SK-N-SH treated with all-trans-retinoic acid at 6 μM for 48 hours (cell line): ENCODE data around the gene SFMBT2.
"Not testable (repeated sequence)": the region's sequence is repeated elsewhere in the genome, so short reads cannot be mapped to it uniquely, and the experiment has no call there.

ENCODE experiments used
- ATAC-seq: fragments of 200-7000 bp; cut with Tn5 transposase; 3 replicates; pipeline ENCODE4 v1.9.1; 2020; ENCODE audit warnings: mild to moderate bottlenecking, moderate library complexity
- BACH2 ChIP-seq: fragments of 250-450 bp; sonication (Bioruptor Pico); IDR thresholded peaks from 2 replicates; pipeline ENCODE4 v1.9.0; 2021; ENCODE audit warnings: mild to moderate bottlenecking, borderline replicate concordance
- CSDC2 ChIP-seq: fragments of 250-450 bp; sonication (Bioruptor Pico); IDR thresholded peaks from 2 replicates; pipeline ENCODE4 v1.5.0; 2020; ENCODE audit warnings: mild to moderate bottlenecking, moderate library complexity
- ESRRG ChIP-seq: fragments of 250-450 bp; sonication (Bioruptor Pico); IDR thresholded peaks from 2 replicates; pipeline ENCODE4 v1.6.1; 2021; ENCODE audit warnings: mild to moderate bottlenecking
- GLIS3 ChIP-seq: fragments of 250-450 bp; sonication (Bioruptor Pico); IDR thresholded peaks from 2 replicates; pipeline ENCODE4 v1.5.0; 2020; ENCODE audit warnings: mild to moderate bottlenecking, moderate library complexity
- OSR1 ChIP-seq: fragments of 250-450 bp; sonication (Bioruptor Pico); IDR thresholded peaks from 2 replicates; pipeline ENCODE4 v1.8.0; 2022; ENCODE audit warnings: moderate library complexity, mild to moderate bottlenecking, inconsistent platforms
- PPARA ChIP-seq: fragments of 250-450 bp; sonication (Bioruptor Pico); IDR thresholded peaks from 2 replicates; pipeline ENCODE4 v1.5.0; 2020; ENCODE audit warnings: mild to moderate bottlenecking, borderline replicate concordance
- RARB ChIP-seq: fragments of 250-450 bp; sonication (Bioruptor Pico); IDR thresholded peaks from 2 replicates; pipeline ENCODE4 v1.8.0; 2021; ENCODE audit warnings: mild to moderate bottlenecking, moderate library complexity
- SNAI2 ChIP-seq: fragments of 250-450 bp; sonication (Bioruptor Pico); IDR thresholded peaks from 2 replicates; pipeline ENCODE4 v1.5.0; 2020; ENCODE audit warnings: mild to moderate bottlenecking, moderate library complexity
- TCF4 ChIP-seq: fragments of 250-450 bp; sonication (Bioruptor Pico); IDR thresholded peaks from 2 replicates; pipeline ENCODE4 v1.8.0; 2021; ENCODE audit warnings: mild to moderate bottlenecking, moderate library complexity, borderline replicate concordance
- ZC3H10 ChIP-seq: fragments of 250-450 bp; sonication (Bioruptor Pico); IDR thresholded peaks from 2 replicates; pipeline ENCODE4 v1.5.1; 2021; ENCODE audit warnings: mild to moderate bottlenecking, moderate library complexity
- ZFP30 ChIP-seq: fragments of 450-650 bp; formaldehyde crosslinking; IDR thresholded peaks from 2 replicates; pipeline ENCODE4 v1.5.0; 2022; ENCODE audit warnings: mild to moderate bottlenecking, moderate library complexity
- ZNF565 ChIP-seq: fragments of 450-650 bp; formaldehyde crosslinking; conservative IDR thresholded peaks from 2 replicates; pipeline ENCODE4 v1.5.0; 2020; ENCODE audit warnings: low read depth, mild to moderate bottlenecking, moderate library complexity
- ZNF70 ChIP-seq: fragments of 450-650 bp; formaldehyde crosslinking; IDR thresholded peaks from 2 replicates; pipeline ENCODE4 v1.5.0; 2020; ENCODE audit warnings: mild to moderate bottlenecking, moderate library complexity
- ZNF8 ChIP-seq: fragments of 450-650 bp; formaldehyde crosslinking; IDR thresholded peaks from 2 replicates; pipeline ENCODE4 v1.5.0; 2020; ENCODE audit warnings: mild to moderate bottlenecking, moderate library complexity
- TF ChIP-seq, protein P1 (sequence below): fragments of 250-450 bp; sonication (Bioruptor Pico); IDR thresholded peaks from 2 replicates; pipeline ENCODE4 v1.8.0; 2020; ENCODE audit warnings: mild to moderate bottlenecking, moderate library complexity, borderline replicate concordance
- TF ChIP-seq, protein P2 (sequence below): fragments of 250-450 bp; sonication (Bioruptor Pico); IDR thresholded peaks from 2 replicates; pipeline ENCODE4 v1.8.0; 2021; ENCODE audit warnings: low read depth, mild to moderate bottlenecking, moderate library complexity, borderline replicate concordance
- TF ChIP-seq, protein P3 (sequence below): fragments of 250-450 bp; sonication (Bioruptor Pico); IDR thresholded peaks from 2 replicates; pipeline ENCODE4 v1.5.1; 2021; ENCODE audit warnings: mild to moderate bottlenecking, moderate library complexity
- TF ChIP-seq, protein P4 (sequence below): fragments of 250-450 bp; sonication (Bioruptor Pico); IDR thresholded peaks from 2 replicates; pipeline ENCODE4 v1.5.1; 2020; ENCODE audit warnings: low read depth, mild to moderate bottlenecking, moderate library complexity

Gene SFMBT2

DNA sequence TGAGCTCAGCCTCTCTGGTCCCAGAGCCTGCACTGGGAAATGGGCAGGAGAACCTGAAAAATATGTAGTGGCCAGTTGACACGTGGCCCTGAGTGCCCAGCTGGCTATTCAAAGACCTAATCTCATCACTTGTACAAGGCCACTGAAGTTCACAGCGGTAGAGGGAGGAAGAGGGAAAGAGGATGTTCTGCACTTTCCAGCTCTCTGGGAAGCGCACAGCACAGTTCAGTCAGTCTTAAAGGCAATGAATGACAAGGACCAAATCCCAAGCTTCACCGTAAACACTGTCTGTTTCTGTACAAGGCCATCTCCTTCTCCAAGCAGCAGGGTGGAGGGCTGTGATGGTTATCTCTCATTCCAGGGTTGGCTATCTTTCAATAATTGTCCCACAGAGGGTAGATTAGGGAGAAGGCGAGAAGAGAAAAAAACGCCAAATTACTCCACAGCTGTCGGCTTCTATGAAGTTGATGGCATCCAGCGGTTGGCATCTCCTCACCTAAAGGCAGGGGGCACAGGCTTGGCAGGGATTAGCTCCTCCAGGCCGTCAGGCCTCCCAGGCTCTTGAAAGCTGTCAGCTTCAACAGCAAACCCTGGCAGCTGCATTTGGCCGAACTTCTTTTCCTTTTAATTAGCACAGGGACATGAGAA lies 10.6 kb downstream of the SFMBT2 start (continued):
- TF ChIP-seq ZFP30 (CRISPR knock-in tag) = no peak
- no peak for TF ChIP-seq ZNF70 (CRISPR knock-in tag)
- no peak for TF ChIP-seq OSR1 (CRISPR knock-in tag)
- no peak for TF ChIP-seq CSDC2 (CRISPR knock-in tag)
- TF ChIP-seq ESRRG (CRISPR knock-in tag) = no peak
- TF ChIP-seq ZNF565 (CRISPR knock-in tag) = no peak
- no peak for TF ChIP-seq BACH2 (CRISPR knock-in tag)
- TF ChIP-seq GLIS3 (CRISPR knock-in tag) = no peak
- no peak for TF ChIP-seq ZNF8 (CRISPR knock-in tag)

DNA sequence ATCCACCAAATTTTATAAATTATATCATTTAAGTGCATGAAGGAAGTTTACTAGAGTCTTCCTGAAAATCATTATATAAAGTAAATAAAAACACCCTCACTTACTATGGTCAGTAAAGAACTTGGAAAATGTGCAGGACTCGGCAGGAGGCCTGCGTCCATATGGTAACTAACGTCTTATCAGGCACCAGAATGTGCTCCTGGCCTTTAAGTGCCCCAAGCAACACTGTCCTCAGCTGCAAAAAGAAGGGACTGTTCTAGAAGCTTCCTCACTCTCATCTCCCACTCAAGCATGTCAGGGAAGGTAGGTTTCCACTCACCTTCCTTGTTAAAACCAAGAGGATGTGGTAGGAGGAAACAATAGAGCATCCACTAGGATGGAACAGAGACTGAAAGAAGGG lies 11.3 kb downstream of the SFMBT2 start:
- TF ChIP-seq, protein P1, sequence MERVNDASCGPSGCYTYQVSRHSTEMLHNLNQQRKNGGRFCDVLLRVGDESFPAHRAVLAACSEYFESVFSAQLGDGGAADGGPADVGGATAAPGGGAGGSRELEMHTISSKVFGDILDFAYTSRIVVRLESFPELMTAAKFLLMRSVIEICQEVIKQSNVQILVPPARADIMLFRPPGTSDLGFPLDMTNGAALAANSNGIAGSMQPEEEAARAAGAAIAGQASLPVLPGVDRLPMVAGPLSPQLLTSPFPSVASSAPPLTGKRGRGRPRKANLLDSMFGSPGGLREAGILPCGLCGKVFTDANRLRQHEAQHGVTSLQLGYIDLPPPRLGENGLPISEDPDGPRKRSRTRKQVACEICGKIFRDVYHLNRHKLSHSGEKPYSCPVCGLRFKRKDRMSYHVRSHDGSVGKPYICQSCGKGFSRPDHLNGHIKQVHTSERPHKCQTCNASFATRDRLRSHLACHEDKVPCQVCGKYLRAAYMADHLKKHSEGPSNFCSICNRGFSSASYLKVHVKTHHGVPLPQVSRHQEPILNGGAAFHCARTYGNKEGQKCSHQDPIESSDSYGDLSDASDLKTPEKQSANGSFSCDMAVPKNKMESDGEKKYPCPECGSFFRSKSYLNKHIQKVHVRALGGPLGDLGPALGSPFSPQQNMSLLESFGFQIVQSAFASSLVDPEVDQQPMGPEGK (CRISPR knock-in tag) = no peak
- no peak for TF ChIP-seq CSDC2 (CRISPR knock-in tag)
- TF ChIP-seq RARB (CRISPR knock-in tag) = no peak
- TF ChIP-seq TCF4 (CRISPR knock-in tag) = no peak
- TF ChIP-seq, protein P2, sequence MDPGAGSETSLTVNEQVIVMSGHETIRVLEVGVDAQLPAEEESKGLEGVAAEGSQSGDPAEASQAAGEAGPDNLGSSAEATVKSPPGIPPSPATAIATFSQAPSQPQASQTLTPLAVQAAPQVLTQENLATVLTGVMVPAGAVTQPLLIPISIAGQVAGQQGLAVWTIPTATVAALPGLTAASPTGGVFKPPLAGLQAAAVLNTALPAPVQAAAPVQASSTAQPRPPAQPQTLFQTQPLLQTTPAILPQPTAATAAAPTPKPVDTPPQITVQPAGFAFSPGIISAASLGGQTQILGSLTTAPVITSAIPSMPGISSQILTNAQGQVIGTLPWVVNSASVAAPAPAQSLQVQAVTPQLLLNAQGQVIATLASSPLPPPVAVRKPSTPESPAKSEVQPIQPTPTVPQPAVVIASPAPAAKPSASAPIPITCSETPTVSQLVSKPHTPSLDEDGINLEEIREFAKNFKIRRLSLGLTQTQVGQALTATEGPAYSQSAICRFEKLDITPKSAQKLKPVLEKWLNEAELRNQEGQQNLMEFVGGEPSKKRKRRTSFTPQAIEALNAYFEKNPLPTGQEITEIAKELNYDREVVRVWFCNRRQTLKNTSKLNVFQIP = no peak
- TF ChIP-seq, all 23 proteins: peak for 0
- no peak for ATAC-seq

DNA sequence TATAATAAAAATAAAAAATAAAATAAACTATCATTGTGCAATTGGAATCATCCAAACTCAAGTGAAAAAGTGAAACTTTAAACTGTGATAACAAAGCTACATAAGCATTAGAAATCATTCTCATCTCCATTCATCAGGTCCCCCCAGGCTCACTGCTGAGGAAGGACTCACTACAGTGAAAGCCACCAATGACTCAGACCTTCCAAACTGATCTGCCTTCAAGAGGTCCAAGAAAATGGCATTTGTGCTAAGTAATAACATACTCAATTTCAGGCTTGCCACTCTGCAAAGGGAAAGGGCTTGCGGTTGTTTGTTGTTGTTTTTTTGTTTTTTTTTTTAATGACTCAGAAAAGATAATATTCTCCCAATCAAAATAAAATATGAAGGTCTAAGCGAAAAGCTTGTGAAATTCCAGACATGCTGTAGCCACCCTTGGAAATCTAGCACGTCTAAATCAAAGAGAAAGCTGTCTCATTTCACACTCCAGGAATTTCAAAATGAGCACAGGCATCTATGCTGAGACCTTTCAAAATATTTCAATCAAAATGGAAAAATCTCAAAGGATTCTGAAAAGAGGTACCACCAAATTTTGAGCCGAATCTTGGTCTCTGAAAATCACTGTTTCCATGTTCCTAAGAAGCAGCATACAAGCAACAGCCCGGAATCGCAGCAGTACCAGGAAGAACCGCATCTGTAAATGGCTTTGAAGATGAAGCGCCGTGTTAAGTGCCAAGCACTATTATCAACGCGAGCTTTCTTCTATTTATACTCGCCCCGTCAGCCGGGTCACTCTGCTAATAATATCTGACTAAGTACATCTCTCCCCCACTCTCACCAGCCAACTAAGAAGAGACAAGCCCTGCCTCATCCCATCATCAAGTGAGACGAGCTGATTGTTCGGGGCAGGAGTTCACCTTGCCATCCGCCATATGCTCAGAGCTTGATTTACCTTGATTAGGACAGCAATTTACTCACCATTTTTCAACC lies 13.5 kb downstream of the SFMBT2 start:
- no peak for TF ChIP-seq ZFP30 (CRISPR knock-in tag)
- TF ChIP-seq OSR1 (CRISPR knock-in tag) = no peak
- TF ChIP-seq ZC3H10 (CRISPR knock-in tag) = no peak
- TF ChIP-seq, protein P1 (CRISPR knock-in tag) = no peak
- no peak for TF ChIP-seq GLIS3 (CRISPR knock-in tag)
- TF ChIP-seq, protein P3, sequence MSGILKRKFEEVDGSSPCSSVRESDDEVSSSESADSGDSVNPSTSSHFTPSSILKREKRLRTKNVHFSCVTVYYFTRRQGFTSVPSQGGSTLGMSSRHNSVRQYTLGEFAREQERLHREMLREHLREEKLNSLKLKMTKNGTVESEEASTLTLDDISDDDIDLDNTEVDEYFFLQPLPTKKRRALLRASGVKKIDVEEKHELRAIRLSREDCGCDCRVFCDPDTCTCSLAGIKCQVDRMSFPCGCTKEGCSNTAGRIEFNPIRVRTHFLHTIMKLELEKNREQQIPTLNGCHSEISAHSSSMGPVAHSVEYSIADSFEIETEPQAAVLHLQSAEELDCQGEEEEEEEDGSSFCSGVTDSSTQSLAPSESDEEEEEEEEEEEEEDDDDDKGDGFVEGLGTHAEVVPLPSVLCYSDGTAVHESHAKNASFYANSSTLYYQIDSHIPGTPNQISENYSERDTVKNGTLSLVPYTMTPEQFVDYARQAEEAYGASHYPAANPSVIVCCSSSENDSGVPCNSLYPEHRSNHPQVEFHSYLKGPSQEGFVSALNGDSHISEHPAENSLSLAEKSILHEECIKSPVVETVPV = no peak
- TF ChIP-seq ESRRG (CRISPR knock-in tag) = no peak
- no peak for TF ChIP-seq ZNF8 (CRISPR knock-in tag)
- no peak for TF ChIP-seq PPARA (CRISPR knock-in tag)
- TF ChIP-seq, protein P4, sequence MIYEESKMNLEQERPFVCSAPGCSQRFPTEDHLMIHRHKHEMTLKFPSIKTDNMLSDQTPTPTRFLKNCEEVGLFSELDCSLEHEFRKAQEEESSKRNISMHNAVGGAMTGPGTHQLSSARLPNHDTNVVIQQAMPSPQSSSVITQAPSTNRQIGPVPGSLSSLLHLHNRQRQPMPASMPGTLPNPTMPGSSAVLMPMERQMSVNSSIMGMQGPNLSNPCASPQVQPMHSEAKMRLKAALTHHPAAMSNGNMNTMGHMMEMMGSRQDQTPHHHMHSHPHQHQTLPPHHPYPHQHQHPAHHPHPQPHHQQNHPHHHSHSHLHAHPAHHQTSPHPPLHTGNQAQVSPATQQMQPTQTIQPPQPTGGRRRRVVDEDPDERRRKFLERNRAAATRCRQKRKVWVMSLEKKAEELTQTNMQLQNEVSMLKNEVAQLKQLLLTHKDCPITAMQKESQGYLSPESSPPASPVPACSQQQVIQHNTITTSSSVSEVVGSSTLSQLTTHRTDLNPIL (CRISPR knock-in tag) = no peak
- TF ChIP-seq SNAI2 (CRISPR knock-in tag) = no peak
- no peak for TF ChIP-seq ZNF70 (CRISPR knock-in tag)
- no peak for ATAC-seq

DNA sequence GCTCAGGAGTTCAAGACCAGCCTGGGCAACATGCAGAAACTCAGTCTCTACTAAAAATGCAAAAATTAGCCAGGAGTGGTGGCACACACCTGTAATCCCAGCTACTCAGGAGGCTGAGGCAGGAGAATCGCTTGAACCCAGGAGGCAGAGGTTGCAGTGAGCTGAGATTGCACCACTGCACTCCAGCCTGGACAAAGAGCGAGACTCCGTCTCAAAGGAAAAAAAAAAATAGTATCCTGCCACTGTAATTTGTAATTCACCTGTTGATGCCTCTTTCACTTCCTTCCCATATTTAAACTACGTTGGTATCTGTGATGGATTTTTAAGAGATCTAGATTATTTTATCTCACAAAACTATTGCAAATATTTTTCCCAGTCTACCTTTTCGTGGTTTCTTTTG lies 18.5 kb downstream of the SFMBT2 start:
- not testable (repeated sequence) for ATAC-seq
